Measurements from ENCODE around the gene L3MBTL1.

Gene L3MBTL1

DNA sequence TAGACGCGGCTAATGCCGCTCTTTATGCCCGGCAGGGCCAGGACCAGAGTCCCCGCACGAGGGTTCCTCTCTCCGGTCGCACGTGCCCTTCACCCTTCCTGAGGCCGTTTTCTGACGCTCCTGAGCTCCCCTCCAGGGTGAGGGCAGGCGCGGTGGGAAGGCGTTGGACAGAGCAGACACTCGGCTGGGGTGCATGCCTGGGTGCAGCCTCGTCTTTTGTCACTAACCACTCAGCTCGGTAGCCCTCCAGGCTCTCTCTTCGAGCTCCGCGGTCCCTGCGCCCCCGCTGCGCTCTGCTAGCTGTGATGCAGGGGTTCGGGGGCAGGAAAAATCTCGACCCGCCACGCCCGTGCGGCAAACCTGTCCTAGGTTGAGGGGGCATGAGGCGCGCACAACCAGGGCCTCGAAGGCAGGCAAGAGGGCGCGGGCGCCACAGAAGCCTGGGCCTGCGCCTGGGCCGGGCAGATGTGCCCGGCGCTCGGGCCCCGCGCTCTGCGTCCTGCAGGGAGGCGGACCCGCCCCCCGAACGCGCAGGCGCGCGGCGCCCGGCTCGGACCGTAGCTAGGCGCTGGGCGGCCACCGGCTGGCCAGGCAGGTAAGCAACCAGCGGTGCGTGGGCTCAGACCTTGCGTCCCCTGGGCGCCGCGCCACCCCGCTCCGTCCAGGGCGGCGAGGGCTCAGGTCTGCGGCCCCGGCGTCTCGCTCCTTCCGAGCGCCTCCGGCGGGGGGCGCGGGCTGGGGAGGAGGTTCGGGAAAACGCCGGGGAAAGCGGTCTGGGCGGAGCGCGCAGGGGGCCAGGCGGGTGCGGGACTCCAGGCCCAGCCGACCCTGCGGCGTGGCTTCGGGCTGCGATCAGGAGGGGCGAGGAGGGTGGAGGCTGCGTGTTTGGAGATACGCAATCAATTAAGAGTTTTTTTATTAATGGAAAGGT, at the start of gene L3MBTL1:
Gene L3MBTL1, plus strand, starts transcription at position 548 of the 931 bp plus-strand sequence. CDS start 5,807 bp downstream, outside the sequence.
- Histone ChIP-seq H3K4me3 (ENCODE audit: low read length) (peak within 1 kb of the TSS; percentile 72), H3K36me3 (ENCODE audit: control insufficient read depth, low read depth, low read length) (no peaks in the 10 kb centered on the region), H3K9me3 (ENCODE audit: control insufficient read depth, low read depth, low read length) (no peaks in the 10 kb centered on the region), H3K9ac (ENCODE audit: low read length) (no peak within 1 kb of the TSS), H3K4me1 (ENCODE audit: control insufficient read depth, low read depth, low read length) (peaks cover 9% of the 10 kb centered on the region), H3K27me3 (ENCODE audit: control insufficient read depth, insufficient read depth, low read length) (peaks cover 36% of the 10 kb centered on the region), H3K27ac (ENCODE audit: low read length) (no peak within 1 kb of the TSS)

DNA sequence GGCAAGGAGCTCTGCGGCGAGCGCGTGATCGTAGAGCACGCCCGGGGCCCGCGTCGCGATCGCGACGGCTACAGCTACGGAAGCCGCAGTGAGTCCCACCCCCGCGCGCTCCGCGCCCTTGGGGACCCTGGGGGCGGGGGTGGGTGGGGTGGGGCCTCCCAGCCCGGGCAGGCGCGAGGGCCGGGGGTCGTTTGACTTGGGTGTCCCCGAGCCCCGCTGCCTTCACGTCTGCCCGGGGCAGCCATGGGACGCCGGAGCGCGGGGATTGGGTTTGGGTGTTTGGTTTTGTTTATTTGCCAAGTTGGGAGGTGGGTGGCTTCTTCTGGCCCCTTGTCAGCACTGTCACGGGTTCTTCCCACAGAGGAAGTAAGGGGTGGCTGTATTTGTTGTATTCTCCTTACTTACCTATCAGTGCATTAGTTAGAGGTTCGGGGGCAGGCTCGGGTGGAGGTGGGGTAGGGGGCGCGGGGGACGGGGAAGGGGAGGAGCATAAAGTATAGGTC, 49.0 kb upstream of the L3MBTL1 start:
- Histone ChIP-seq H3K27ac (ENCODE audit: low read length) (peak overlapping the region; percentile 99), H3K9ac (ENCODE audit: low read length) (peak overlapping the region; percentile 100), H3K36me3 (ENCODE audit: control insufficient read depth, low read depth, low read length) (peaks cover 46% of the 10 kb centered on the region), H3K27me3 (ENCODE audit: control insufficient read depth, insufficient read depth, low read length) (no peaks in the 10 kb centered on the region), H3K4me1 (ENCODE audit: control insufficient read depth, low read depth, low read length) (no peaks in the 10 kb centered on the region), H3K9me3 (ENCODE audit: control insufficient read depth, low read depth, low read length) (no peaks in the 10 kb centered on the region), H3K4me3 (ENCODE audit: low read length) (peak overlapping the region; percentile 77)

DNA sequence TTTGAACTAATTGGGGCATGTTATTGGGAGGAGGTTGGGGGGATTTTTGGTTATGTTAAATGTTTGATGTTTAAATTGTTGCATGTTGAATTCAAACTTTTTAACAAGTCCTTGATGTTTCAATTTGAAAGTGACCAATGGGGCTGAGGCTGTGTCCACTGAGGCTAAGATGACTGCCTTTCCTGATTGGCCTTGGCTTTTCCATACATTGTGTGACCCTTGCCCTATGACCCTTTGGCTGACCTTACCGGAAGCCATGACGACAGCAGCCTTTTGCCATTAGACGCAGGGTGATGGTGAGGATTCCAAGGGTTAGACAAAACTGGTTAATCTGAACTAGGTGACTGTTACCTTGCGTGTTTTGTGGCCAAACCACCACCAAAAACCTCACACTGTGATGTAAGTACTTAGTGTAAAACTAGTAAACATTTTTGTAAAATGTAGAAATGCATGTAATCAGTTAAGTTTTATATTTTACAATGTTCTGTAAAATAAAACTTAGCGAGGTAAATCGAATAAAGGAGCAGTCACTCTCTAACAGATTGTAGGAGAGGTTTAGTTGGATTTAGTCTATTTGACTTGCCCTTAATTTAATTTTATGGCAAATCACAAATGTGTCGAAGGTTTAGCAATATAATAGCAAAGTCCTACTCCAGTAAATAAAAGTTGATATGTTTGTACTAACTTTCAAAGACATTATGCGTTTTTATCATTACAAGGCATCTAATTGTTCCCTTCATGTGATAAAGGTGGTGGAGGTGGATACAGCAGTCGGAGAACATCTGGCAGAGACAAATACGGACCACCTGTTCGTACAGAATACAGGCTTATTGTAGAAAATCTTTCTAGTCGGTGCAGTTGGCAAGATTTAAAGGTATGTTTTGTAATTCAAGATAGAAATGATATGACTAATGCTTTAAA, 48.2 kb upstream of the L3MBTL1 start:
- Histone ChIP-seq H3K36me3 (ENCODE audit: control insufficient read depth, low read depth, low read length) (peaks cover 54% of the 10 kb centered on the region), H3K27me3 (ENCODE audit: control insufficient read depth, insufficient read depth, low read length) (no peaks in the 10 kb centered on the region), H3K9ac (ENCODE audit: low read length) (peak overlapping the region; percentile 100), H3K27ac (ENCODE audit: low read length) (no peak overlapping the region), H3K4me3 (ENCODE audit: low read length) (peak overlapping the region; percentile 77), H3K9me3 (ENCODE audit: control insufficient read depth, low read depth, low read length) (no peaks in the 10 kb centered on the region), H3K4me1 (ENCODE audit: control insufficient read depth, low read depth, low read length) (no peaks in the 10 kb centered on the region)

DNA sequence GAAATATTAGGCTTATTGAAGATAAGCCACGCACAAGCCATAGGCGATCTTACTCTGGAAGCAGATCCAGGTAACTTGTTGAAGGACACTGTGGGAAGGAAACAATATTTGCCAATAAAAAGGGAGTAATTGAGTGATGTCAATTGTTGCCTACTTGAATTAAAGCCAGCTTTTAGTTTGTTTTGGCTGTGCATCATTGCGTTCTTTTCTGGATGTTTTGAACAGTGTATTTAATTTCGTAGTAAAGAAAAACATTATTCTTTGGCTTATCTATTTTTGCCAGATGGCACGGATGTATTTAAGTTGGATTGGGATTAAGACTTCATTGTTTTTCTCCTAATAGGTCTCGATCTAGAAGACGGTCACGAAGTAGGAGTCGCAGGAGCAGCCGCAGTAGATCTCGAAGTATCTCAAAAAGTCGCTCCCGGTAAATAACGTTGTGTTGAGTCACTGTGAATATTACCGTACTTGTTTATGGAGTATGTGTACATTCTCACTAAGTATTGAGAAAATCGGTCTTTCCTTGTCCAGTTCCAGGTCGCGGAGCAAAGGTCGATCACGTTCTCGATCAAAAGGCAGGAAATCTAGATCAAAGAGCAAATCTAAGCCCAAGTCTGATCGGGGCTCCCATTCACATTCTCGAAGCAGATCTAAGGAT, 47.2 kb upstream of the L3MBTL1 start:
- Histone ChIP-seq H3K27me3 (ENCODE audit: control insufficient read depth, insufficient read depth, low read length) (no peaks in the 10 kb centered on the region), H3K4me3 (ENCODE audit: low read length) (no peak overlapping the region)

DNA sequence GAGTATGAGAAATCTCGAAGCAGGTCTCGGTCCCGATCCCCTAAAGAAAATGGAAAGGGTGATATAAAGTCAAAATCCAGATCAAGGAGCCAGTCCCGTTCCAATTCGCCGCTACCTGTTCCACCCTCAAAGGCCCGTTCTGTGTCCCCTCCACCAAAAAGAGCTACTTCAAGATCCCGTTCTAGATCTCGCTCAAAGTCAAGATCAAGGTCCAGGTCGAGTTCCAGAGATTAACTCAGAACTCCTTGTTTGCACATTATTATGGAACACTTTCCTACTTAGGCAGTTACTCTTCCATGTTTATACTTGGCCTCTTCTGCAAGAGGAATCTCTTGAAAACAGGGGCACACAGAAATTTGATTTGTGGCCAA, 46.7 kb upstream of the L3MBTL1 start:
- Histone ChIP-seq H3K27ac (ENCODE audit: low read length) (no peak overlapping the region), H3K4me1 (ENCODE audit: control insufficient read depth, low read depth, low read length) (no peaks in the 10 kb centered on the region), H3K27me3 (ENCODE audit: control insufficient read depth, insufficient read depth, low read length) (no peaks in the 10 kb centered on the region), H3K4me3 (ENCODE audit: low read length) (no peak overlapping the region), H3K9ac (ENCODE audit: low read length) (no peak overlapping the region), H3K9me3 (ENCODE audit: control insufficient read depth, low read depth, low read length) (no peaks in the 10 kb centered on the region), H3K36me3 (ENCODE audit: control insufficient read depth, low read depth, low read length) (peaks cover 67% of the 10 kb centered on the region)

More for the DNA sequence above, 47.2 kb upstream of the L3MBTL1 start:
- no peaks in the 10 kb centered on the region for H3K4me1 ChIP-seq (ENCODE audit: control insufficient read depth, low read depth, low read length)
- no peaks in the 10 kb centered on the region for H3K9me3 ChIP-seq (ENCODE audit: control insufficient read depth, low read depth, low read length)
- peaks cover 64% of the 10 kb centered on the region for H3K36me3 ChIP-seq (ENCODE audit: control insufficient read depth, low read depth, low read length)
- no peak overlapping the region for H3K27ac ChIP-seq (ENCODE audit: low read length)
- no peak overlapping the region for H3K9ac ChIP-seq (ENCODE audit: low read length)

DNA sequence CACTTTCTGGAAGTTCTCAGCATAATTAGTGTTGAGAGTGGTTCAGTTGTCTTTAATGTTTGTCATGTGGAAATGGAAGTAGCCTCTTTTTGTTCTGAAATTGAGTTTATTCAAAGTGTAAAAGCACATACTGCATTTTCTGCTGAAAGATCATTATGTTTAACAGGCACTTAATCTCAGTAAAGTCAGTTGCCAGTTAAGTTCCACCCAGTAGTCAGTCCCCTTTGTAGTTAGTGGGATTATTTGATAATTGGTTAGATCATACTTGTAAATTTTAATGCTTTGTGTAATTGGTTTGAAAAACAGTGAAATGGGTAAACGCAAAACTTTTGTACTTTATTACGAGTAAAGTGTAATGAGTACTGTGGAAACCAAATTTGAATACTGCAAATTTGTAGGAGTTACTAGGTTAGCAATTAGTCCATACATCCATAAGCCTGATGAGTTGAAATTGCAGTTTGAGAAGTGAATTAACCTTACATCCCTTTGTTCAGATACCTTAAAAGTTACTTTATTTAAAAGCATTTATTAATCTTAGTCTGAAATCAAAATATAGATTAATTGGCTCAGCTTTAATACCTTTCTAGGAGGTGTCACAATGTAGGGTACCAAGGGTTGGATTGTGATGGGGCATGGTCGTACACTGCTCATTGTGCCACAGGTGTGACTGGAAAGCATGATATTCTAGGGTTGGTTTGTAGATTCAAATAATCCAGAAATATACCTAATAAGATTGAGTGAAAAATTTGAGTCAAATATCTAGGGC, 45.4 kb upstream of the L3MBTL1 start:
- Histone ChIP-seq H3K4me1 (ENCODE audit: control insufficient read depth, low read depth, low read length) (no peaks in the 10 kb centered on the region), H3K9me3 (ENCODE audit: control insufficient read depth, low read depth, low read length) (no peaks in the 10 kb centered on the region), H3K27me3 (ENCODE audit: control insufficient read depth, insufficient read depth, low read length) (no peaks in the 10 kb centered on the region), H3K27ac (ENCODE audit: low read length) (no peak overlapping the region), H3K4me3 (ENCODE audit: low read length) (no peak overlapping the region), H3K9ac (ENCODE audit: low read length) (no peak overlapping the region), H3K36me3 (ENCODE audit: control insufficient read depth, low read depth, low read length) (peaks cover 70% of the 10 kb centered on the region)

DNA sequence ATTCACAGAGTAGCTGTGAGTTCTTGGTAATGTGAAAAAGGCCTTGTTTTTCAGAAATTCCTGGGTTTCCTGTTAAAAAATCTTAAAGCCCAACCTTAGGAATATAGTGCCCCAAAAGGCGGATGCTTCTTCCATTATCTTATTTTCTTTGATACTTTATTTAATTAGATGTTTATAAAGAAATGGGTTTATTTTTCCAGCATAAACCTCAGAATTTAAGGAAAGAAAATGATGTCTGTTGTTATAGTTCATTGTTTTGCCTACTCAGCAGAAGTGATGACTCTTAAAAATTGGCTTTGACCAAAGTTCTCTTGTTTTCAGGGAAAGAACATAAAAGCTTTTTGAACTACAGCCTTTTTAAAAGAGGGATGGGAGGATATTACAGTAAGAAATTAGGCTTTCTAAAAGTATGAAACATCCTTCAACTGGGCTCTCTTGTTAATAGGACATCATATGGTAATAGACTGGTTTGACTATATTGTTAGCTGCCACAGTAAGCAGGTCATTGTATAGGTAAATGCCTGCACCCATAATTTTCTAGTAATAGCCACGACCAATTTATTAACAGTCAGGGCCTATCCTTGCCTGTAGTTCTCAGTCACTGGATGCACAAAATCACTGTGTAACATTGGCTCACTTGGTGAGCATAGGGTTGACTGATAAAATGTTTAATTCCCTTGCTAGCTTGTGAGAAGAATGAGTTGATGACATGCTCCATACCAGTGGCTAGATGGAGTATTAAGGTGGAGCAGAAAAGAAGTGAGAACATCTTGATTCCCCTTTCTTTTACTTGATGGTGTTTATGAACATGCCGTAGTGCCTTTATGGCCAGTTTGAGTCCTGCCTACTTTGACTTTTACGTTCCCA, 44.6 kb upstream of the L3MBTL1 start:
- no peak overlapping the region for H3K27ac ChIP-seq (ENCODE audit: low read length)
- H3K4me3 ChIP-seq (ENCODE audit: low read length) = no peak overlapping the region
- H3K9me3 ChIP-seq (ENCODE audit: control insufficient read depth, low read depth, low read length) = no peaks in the 10 kb centered on the region

DNA sequence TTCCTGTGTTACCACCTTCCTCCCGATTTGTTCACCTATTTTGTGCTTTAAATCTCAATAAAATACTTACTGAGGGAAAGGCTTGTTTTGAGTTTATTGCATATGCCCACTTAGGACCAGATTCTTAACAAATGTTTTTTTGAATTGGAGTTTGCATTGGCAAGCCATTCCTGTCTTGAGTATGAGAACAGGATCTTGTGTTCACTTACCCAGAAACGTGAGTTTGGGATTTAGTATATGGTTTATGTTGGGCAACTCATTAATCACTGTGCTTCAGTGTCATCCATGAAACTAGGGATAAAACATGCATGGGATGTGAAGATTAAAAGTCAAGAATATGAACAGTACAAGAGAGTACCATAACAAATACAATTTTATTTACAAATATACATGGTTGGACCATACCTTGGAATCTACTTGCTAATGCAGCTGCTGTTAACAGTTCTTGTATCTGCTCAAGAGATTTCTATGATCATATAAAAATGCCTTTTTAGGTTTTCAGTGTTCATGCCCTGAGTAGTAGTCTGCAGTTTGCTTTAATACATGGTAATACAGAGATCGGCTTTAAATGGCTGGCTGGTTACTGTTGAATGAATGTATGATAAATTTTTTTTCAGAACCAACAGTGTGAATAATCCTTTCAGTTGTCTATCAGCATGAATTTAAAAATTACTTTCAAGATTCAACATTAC, 43.8 kb upstream of the L3MBTL1 start:
- H3K4me3 ChIP-seq (ENCODE audit: low read length) = no peak overlapping the region
- H3K36me3 ChIP-seq (ENCODE audit: control insufficient read depth, low read depth, low read length) = peaks cover 70% of the 10 kb centered on the region
- no peaks in the 10 kb centered on the region for H3K4me1 ChIP-seq (ENCODE audit: control insufficient read depth, low read depth, low read length)
- H3K27me3 ChIP-seq (ENCODE audit: control insufficient read depth, insufficient read depth, low read length) = no peaks in the 10 kb centered on the region
- H3K9me3 ChIP-seq (ENCODE audit: control insufficient read depth, low read depth, low read length) = no peaks in the 10 kb centered on the region
- no peak overlapping the region for H3K27ac ChIP-seq (ENCODE audit: low read length)
- H3K9ac ChIP-seq (ENCODE audit: low read length) = no peak overlapping the region

More for the DNA sequence above, 44.6 kb upstream of the L3MBTL1 start:
- Histone ChIP-seq H3K9ac (ENCODE audit: low read length) (no peak overlapping the region), H3K27me3 (ENCODE audit: control insufficient read depth, insufficient read depth, low read length) (no peaks in the 10 kb centered on the region), H3K36me3 (ENCODE audit: control insufficient read depth, low read depth, low read length) (peaks cover 70% of the 10 kb centered on the region), H3K4me1 (ENCODE audit: control insufficient read depth, low read depth, low read length) (no peaks in the 10 kb centered on the region)

DNA sequence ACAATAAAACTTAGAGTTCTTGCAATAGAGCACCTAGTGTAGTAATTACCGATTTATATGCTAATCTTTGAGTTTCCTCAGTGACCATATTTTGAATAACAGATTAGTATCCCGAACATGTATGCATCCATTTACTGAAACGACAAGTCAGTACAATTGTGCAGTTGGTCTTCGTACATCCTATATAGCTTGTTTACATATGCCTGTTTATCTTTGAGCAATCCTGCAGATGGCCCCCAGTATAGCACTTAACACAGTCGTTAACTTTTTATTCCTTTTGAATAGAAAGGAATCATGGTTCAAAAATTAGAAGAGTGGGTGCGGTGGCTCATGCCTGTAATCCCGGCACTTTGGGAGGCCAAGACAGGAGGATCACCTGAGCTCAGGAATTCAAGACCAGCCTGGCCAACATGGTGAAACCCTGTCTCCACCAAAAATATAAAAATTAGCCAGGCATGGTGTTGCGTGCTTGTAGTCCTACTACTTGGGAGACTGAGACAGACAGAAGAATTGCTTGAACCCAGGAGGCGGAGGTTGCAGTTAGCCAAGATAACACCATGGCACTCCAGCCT, 43.2 kb upstream of the L3MBTL1 start:
- H3K27ac ChIP-seq (ENCODE audit: low read length) = no peak overlapping the region
- H3K36me3 ChIP-seq (ENCODE audit: control insufficient read depth, low read depth, low read length) = peaks cover 65% of the 10 kb centered on the region
- no peak overlapping the region for H3K4me3 ChIP-seq (ENCODE audit: low read length)
- H3K4me1 ChIP-seq (ENCODE audit: control insufficient read depth, low read depth, low read length) = no peaks in the 10 kb centered on the region
- no peaks in the 10 kb centered on the region for H3K27me3 ChIP-seq (ENCODE audit: control insufficient read depth, insufficient read depth, low read length)
- no peaks in the 10 kb centered on the region for H3K9me3 ChIP-seq (ENCODE audit: control insufficient read depth, low read depth, low read length)
- no peak overlapping the region for H3K9ac ChIP-seq (ENCODE audit: low read length)

All from iPS-18a (cell line).